Stimulated activated memory B cell treated with anti-CD40 and anti-IgM and Interleukin-4, amounts not matched to agents 10 μg/mL and 1 μg/mL and 100 μg/mL, for 72 hours (primary cell): ENCODE measurements around the gene SIGLEC12.

Source experiments
- ATAC-seq: fragments of 150-1000 bp; cut with Tn5 transposase; 2 replicates; pipeline ENCODE4 v1.10.0; 2021
- H3K27ac Mint-ChIP-seq: one replicate; pipeline ENCODE4 v1.8.0; 2022; ENCODE audit warnings: mild to moderate bottlenecking, mixed read lengths
- H3K27me3 Mint-ChIP-seq: one replicate; pipeline ENCODE4 v1.8.0; 2022; ENCODE audit warnings: mixed read lengths
- H3K36me3 Mint-ChIP-seq: one replicate; pipeline ENCODE4 v1.8.0; 2022; ENCODE audit warnings: mixed read lengths
- H3K4me1 Mint-ChIP-seq: one replicate; pipeline ENCODE4 v1.8.0; 2022; ENCODE audit warnings: mixed read lengths
- H3K4me3 Mint-ChIP-seq: one replicate; pipeline ENCODE4 v1.8.0; 2022; ENCODE audit warnings: mild to moderate bottlenecking, moderate library complexity, mixed read lengths
- H3K9me3 Mint-ChIP-seq: one replicate; pipeline ENCODE4 v1.8.0; 2022; ENCODE audit warnings: mixed read lengths

The SIGLEC12 gene

DNA sequence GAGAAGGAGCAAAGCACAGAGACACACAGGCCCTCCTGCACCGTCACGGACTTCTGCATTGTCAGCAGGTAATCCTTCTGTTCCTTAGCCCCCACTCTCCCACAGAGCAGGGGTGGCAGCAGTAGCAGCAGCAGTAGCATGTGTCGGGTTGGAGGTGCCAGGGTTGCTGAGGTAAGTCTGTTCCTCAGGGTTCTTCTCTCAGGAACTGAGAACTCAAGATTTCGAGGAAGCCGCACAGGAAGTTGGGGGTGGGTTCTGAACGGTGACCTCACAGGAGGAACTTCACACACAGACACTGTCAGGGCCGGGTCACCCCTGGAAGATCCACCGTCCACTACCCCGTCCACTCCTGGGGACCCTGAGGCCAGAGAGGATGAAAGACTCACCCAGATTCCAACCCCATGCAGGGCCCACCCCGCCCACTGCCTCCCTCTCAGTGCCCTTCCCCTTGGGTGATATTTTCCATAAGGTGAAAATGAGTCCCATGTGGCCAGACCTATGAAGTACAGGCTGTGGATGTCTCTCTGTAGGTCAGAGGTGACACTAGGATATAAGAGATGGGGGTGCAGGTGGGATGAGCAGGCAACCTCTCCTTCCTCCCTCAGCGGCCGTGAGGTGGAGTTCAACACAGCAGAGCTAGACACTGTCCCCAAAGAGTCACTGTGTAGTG is at the start of gene SIGLEC12:
TSS of gene SIGLEC12 (minus strand) at position 207 of the 670 bp plus-strand sequence. CDS start at position 140, 67 bp downstream.
- peak within 1 kb of the TSS; percentile 2 for H3K4me3 Mint-ChIP-seq
- H3K27ac Mint-ChIP-seq = peak within 1 kb of the TSS; percentile 30
- H3K4me1 Mint-ChIP-seq = peaks cover 24% of the 10 kb centered on the region
- peaks cover 6% of the 10 kb centered on the region for H3K36me3 Mint-ChIP-seq
- H3K27me3 Mint-ChIP-seq = peaks cover 8% of the 10 kb centered on the region
- peaks cover 5% of the 10 kb centered on the region for H3K9me3 Mint-ChIP-seq
- peak; percentile 76 for ATAC-seq

DNA sequence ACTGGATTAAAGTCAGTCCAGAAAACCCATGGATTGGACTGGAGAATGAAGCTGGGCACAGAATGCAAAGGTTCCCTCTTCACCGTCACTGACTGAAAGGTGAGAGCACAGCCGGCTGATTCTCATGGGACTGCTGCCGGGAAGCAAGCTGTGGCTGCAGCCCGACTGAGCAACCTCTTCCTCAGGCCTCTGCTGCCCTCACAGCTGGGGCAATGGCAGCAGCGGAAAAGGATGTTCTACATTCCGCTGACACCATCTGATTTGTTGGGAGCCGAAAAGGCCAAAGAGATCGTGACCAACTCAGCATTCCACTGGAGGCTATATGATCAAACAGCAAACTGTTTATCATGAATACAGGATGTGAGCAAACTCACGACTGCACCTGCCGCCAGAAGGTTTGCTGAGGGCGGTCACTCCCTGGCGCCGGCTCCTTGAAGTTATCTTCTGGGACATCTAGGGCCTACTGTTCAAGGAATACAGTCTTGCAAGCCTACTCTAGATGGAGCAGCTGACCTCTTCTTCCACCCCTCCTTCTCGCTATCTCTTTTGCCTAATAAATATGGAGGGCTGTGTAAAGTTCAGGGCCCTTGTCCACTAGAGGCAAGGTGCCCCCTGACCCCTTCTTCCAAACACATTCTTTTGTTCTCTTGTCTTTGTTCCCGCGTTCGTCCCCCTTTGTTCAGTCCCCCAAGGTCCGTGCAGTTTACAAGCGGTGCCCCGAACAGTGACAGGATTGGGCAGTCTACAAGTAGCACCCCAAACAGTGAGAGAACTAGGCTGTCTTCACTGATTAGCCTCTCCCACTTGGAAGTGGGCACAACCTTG is 49.5 kb upstream of the SIGLEC12 start:
- H3K4me1 Mint-ChIP-seq = peaks cover 81% of the 10 kb centered on the region
- peaks cover 20% of the 10 kb centered on the region for H3K36me3 Mint-ChIP-seq
- peak overlapping the region; percentile 87 for H3K27ac Mint-ChIP-seq
- no peaks in the 10 kb centered on the region for H3K27me3 Mint-ChIP-seq
- no peaks in the 10 kb centered on the region for H3K9me3 Mint-ChIP-seq
- peak; percentile 74 for ATAC-seq
- peak overlapping the region; percentile 87 for H3K4me3 Mint-ChIP-seq

- peak; percentile 57 for ATAC-seq
- Mint-ChIP-seq H3K36me3 (peaks cover 13% of the 10 kb centered on the region), H3K9me3 (no peaks in the 10 kb centered on the region), H3K27ac (peak overlapping the region; percentile 87), H3K4me3 (peak overlapping the region; percentile 87), H3K27me3 (no peaks in the 10 kb centered on the region), H3K4me1 (peaks cover 94% of the 10 kb centered on the region)
These were observed 48.1 kb upstream of the SIGLEC12 start for GRCh38 chr19:51549533-51550324.

DNA sequence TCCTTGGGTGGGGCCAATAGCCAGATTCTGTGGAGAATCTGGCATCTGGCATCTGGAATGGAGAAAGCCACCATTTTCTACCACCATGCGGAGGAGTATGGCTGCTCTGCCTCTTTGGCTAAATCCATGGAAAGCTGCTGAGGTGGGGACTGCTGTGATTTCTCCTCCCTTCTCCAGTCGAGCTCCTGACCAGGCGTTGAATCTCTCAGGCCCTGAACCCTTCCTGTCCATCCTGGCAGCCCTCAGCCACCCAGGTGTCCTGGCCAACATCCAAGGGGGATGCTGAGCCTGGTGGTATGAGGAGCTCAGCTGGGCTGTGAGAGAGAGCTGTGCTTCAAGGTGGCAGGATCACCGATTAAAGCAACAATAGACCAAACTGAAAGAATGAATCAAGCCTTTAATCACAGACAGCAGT is 47.3 kb upstream of the SIGLEC12 start:
- Mint-ChIP-seq H3K4me3 (peak overlapping the region; percentile 87), H3K9me3 (no peaks in the 10 kb centered on the region), H3K27ac (peak overlapping the region; percentile 87), H3K36me3 (peaks cover 8% of the 10 kb centered on the region), H3K27me3 (no peaks in the 10 kb centered on the region), H3K4me1 (peaks cover 96% of the 10 kb centered on the region)
- no peak for ATAC-seq

DNA sequence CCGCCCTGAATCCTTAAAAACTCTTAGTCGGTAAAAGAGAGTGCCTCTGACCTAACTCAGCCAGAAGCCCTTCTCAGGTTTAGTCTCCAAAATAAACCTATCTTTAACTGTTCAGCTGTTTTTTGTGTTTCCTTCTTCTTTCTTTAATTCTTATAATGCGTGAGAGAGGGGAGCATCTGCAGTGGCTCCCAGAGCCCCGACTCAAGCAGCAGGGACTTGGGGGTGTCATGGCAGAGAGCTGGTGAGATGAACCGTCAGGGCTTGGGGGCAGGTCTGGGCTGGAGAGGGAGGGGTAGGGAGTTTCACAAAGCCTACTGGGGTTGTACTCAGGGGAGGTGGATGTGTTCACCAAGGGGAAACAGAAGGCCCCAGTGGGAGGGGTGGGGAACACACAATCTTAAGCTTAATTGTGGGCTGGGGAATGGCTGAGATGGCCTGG is 46.6 kb upstream of the SIGLEC12 start:
- Mint-ChIP-seq H3K27me3 (no peaks in the 10 kb centered on the region), H3K27ac (peak overlapping the region; percentile 87), H3K9me3 (no peaks in the 10 kb centered on the region), H3K4me3 (peak overlapping the region; percentile 22), H3K4me1 (peaks cover 99% of the 10 kb centered on the region), H3K36me3 (peaks cover 8% of the 10 kb centered on the region)
- ATAC-seq = no peak

GRCh38 chr19:51547397-51548212 is 46.0 kb upstream of the SIGLEC12 start:
- Mint-ChIP-seq H3K9me3 (no peaks in the 10 kb centered on the region), H3K4me3 (peak overlapping the region; percentile 34), H3K27me3 (no peaks in the 10 kb centered on the region), H3K4me1 (peaks cover 99% of the 10 kb centered on the region), H3K27ac (peak overlapping the region; percentile 87), H3K36me3 (peaks cover 8% of the 10 kb centered on the region)
- no peak for ATAC-seq

- Mint-ChIP-seq H3K27me3 (no peaks in the 10 kb centered on the region), H3K4me3 (peak overlapping the region; percentile 34), H3K9me3 (no peaks in the 10 kb centered on the region), H3K4me1 (peaks cover 99% of the 10 kb centered on the region), H3K27ac (peak overlapping the region; percentile 87), H3K36me3 (peaks cover 7% of the 10 kb centered on the region)
- peak; percentile 63 for ATAC-seq
These were observed 45.2 kb upstream of the SIGLEC12 start for GRCh38 chr19:51546650-51547396.

DNA sequence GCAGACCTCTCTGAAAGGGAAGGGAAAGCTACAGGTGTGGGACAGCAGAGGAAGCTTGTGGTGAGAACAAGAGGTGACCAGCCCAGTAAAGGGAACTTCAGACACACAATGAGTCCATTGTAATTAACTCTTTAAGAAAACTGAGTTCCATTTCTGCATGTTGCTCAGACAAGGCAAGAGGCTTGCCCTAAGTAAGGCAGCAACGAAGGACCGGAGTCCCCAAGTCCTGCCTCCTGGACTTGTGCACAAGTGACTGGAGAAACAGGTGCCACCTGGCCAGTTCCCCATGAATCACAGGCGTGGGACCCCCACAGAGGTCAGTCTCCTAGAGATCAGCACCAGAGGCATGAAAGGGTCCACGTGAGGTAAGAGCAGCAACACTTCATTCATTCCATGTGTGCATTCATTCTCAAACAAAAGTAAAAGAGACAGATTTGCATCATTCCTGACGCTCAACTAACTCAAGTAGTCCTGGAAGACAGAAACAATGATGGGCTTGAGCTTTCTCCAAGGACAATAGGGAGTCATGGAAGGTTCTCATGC is 44.6 kb upstream of the SIGLEC12 start:
- ATAC-seq = peak; percentile 53
- Mint-ChIP-seq H3K27ac (peak overlapping the region; percentile 87), H3K4me3 (peak overlapping the region; percentile 34), H3K9me3 (no peaks in the 10 kb centered on the region), H3K4me1 (peaks cover 99% of the 10 kb centered on the region), H3K27me3 (no peaks in the 10 kb centered on the region), H3K36me3 (peaks cover under 1% of the 10 kb centered on the region)

GRCh38 chr19:51544038-51544437 is 42.4 kb upstream of the SIGLEC12 start:
- H3K4me1 Mint-ChIP-seq = peaks cover 79% of the 10 kb centered on the region
- H3K4me3 Mint-ChIP-seq = no peak overlapping the region
- ATAC-seq = no peak
- peak overlapping the region; percentile 87 for H3K27ac Mint-ChIP-seq
- H3K36me3 Mint-ChIP-seq = no peaks in the 10 kb centered on the region
- no peaks in the 10 kb centered on the region for H3K9me3 Mint-ChIP-seq
- no peaks in the 10 kb centered on the region for H3K27me3 Mint-ChIP-seq

- Mint-ChIP-seq H3K4me1 (peaks cover 74% of the 10 kb centered on the region), H3K27ac (peak overlapping the region; percentile 68), H3K4me3 (no peak overlapping the region), H3K27me3 (no peaks in the 10 kb centered on the region), H3K36me3 (no peaks in the 10 kb centered on the region), H3K9me3 (no peaks in the 10 kb centered on the region)
- no peak for ATAC-seq
These were observed 41.1 kb upstream of the SIGLEC12 start for GRCh38 chr19:51542699-51543098.

DNA sequence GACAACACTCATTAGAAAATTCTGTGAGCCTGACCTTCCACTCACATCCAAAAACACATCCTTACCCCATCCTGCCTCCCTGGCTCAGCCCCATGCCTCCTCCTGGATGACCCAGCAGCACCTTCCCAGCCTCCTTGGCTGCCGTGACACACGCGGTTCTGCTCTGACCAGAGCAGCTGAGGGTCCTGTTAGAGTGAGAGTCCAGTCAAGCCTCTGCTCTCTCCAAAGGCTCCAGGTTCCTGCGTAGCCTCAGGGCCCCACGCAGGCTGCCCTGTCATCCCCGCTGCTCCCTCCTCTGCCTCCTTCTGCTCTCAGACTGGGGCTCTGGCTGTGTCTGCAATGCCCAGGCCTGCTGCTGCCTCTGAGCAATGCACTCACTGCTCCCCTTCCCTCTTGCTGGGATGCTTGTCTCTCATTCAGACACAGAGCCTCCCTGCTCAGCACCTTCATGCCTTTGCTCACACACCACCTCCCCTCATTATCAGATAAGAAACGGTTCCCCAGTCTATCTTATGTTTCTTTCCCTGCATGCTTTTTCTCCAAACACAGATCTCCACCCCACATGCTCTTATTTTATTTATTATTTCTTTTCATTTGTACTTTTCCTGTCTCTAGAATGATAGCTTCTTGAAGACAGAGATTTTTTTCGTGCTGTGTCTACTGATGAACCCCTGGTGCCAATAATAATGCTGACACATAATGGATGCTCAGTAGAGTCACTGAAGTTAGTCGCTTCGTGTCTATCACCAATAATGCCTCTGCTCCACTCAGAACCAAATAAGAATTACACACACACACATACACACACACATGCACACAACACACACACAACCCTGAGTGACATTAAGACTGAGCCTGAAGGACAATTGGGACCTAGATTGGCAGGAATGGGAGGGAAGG is 40.1 kb upstream of the SIGLEC12 start:
- Mint-ChIP-seq H3K27me3 (no peaks in the 10 kb centered on the region), H3K27ac (peak overlapping the region; percentile 68), H3K4me1 (peaks cover 74% of the 10 kb centered on the region), H3K36me3 (no peaks in the 10 kb centered on the region), H3K9me3 (no peaks in the 10 kb centered on the region), H3K4me3 (no peak overlapping the region)
- ATAC-seq = no peak

DNA sequence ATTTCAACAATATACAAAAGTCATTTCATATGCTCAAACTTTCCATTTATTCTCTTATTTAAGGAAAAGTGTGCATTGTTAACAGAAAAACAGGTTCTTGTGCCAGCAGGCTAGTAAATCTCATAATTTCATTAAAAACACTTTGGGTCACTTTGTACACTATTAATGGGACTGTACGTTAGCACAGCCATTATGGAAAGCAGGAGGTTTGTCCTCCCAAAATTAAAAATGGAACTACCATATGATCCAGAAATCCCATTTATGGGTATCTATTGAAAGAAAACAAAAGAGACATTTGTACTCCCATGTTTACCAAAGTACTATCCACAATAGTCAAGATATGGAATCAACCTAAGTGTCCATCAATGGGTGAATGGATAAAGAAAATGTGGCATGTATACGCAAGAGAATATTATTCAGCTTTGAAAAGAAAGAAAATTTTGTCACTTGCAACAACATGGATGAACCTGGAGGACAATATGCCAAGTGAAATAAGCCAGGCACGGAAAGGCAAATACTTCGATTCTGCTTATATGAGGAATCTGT is 38.3 kb upstream of the SIGLEC12 start:
- Mint-ChIP-seq H3K36me3 (no peaks in the 10 kb centered on the region), H3K27me3 (no peaks in the 10 kb centered on the region), H3K4me1 (peaks cover 74% of the 10 kb centered on the region), H3K9me3 (no peaks in the 10 kb centered on the region), H3K4me3 (no peak overlapping the region), H3K27ac (no peak overlapping the region)
- ATAC-seq = no peak

DNA sequence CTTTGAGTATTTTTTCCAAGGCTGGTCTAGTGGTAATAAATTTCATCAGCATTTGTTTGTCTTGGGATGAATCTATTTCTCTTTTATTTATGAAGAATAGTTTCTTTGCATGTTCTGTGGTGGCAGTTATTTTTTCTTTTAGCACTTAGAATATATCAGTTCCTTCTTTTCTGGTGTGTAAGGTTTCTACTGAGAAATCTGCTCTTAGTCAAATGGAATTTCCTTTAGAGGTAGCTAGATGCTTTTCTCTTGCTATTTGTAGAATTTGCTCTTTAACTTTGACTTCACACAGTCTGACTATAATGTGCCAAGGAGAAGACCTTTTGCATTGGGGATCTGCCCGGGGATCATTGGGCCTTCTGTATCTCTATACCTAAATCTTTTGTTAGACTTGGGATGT is 33.9 kb upstream of the SIGLEC12 start:
- peak; percentile 74 for ATAC-seq
- H3K27me3 Mint-ChIP-seq = no peaks in the 10 kb centered on the region

More for the DNA sequence above, 33.9 kb upstream of the SIGLEC12 start:
- peak overlapping the region; percentile 34 for H3K4me3 Mint-ChIP-seq
- H3K27ac Mint-ChIP-seq = peak overlapping the region; percentile 87
- H3K9me3 Mint-ChIP-seq = no peaks in the 10 kb centered on the region
- H3K4me1 Mint-ChIP-seq = peaks cover 77% of the 10 kb centered on the region
- H3K36me3 Mint-ChIP-seq = peaks cover 4% of the 10 kb centered on the region
